HG03342 (cell line): ENCODE results near the gene MSH4.
A peak's percentile ranks its signal among the peaks of the same experiment; 100 is the strongest.
"Not testable (repeated sequence)": the region's sequence is repeated elsewhere in the genome, so short reads cannot be mapped to it uniquely, and the experiment has no call there.

ENCODE experiments used
- ATAC-seq: cut with Tn5 transposase; IDR thresholded peaks from one replicate; pipeline ENCODE4 v1.9.1; 2021; ENCODE audit warnings: mild to moderate bottlenecking, moderate library complexity; ENCODE audit not compliant: unreplicated experiment

Gene MSH4

DNA sequence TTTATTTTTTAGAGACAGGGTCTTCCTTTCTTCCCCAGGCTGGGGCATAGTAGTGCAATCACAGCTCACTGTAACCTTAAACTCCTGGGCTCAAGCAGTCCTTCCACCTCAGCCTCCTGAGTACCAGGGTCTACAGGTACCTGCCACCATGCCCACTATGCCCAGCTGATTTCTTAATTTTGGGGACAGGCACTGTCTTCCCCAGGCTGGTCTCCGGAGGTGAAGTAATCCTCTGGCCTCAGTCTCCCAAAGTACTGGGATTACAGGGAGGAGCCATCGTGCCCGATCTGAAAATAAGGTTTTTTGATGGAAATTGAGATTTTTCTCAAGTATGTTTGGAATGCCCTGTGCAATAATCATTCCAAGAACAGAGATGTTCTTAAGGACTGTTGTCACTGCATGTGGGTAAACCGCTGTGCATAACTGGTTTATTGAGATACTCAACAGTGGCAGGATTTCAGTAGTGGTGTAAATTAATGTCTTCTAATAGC lies 934 bp upstream of the MSH4 start:
- no peak for ATAC-seq

GRCh38 chr1:75797273-75797588 lies 549 bp downstream of the MSH4 start:
- ATAC-seq: no peak

DNA sequence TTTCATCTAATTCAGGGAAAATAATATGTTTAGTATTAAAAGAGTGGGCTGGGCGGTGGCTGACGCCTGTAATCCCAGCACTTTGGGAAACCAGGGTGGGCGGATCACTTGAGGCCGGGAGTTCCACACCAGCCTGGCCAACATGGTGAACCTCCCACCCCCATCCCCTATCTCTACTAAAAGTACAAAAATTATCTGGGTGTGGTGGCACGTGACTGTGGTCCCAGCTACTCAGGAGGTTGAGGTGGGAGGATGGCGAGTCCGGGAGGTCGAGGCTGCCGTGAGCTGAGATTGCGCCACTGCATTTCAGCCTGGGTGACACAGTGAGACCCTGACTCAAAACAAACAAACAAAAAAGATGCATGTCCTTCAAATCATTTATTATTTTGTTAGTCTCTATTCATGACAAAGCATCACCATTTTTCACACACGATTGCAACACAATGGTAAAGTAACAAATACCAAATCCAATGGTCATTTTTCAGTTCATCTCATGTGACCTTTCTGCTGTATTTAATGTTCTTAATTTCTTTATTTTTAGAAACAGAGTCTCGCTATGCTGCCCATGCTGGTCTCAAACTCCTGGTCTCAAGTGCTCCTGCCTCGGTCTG lies 1.0 kb downstream of the MSH4 start:
- ATAC-seq: no peak

GRCh38 chr1:75801480-75801879 lies 4.8 kb downstream of the MSH4 start:
- ATAC-seq: not testable (repeated sequence)

- no peak for ATAC-seq
Observed at GRCh38 chr1:75808921-75809320, 12.2 kb downstream of the MSH4 start.

GRCh38 chr1:75810113-75810512 lies 13.4 kb downstream of the MSH4 start:
- not testable (repeated sequence) for ATAC-seq

- ATAC-seq: no peak
Observed at GRCh38 chr1:75811211-75811981, 14.7 kb downstream of the MSH4 start.

DNA sequence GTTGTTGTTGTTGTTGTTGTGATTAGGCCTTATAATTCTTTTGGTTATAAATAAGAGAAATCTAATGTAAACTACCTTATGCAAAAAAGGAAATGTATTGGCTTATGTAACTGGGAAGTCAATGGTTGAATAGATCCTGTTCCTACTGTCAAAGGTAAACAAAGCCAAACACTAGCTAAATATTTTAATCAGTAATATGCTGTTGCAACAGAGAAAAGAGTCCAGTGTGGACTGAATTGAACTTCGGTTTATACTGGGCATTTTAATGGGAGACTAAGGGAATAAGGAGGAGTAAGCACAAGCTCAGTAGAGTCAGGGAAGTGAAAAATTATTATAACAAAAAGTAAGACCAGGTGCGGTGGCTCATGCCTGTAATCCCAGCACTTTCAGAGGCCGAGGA lies 15.4 kb downstream of the MSH4 start:
- ATAC-seq: no peak

GRCh38 chr1:75823596-75823995 lies 26.9 kb downstream of the MSH4 start:
- ATAC-seq: not testable (repeated sequence)

GRCh38 chr1:75836528-75837100 lies 39.9 kb downstream of the MSH4 start:
- ATAC-seq: no peak

- no peak for ATAC-seq
Observed at GRCh38 chr1:75838079-75838478, 41.4 kb downstream of the MSH4 start.

- ATAC-seq: no peak
Observed at GRCh38 chr1:75841421-75841820, 44.7 kb downstream of the MSH4 start.

DNA sequence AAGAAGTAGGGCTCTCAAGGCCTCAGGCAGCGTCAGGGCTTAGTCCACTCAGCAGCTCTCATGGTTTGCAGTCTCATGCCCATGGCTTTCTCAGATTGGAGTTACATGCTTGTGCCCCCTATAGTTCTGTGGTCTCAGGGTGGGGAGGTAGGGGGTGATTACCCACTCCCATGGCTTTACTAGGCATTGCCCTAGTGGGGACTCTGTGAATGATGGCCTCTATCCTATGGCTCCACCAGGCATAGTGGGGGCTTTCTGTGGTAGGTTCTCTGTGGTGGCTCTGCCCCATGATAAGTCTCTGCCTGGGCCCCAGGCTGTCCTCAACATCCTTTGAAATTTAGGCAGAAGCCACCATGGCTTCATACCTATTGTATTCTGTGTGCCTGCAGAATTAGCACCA lies 48.9 kb downstream of the MSH4 start:
- no peak for ATAC-seq

DNA sequence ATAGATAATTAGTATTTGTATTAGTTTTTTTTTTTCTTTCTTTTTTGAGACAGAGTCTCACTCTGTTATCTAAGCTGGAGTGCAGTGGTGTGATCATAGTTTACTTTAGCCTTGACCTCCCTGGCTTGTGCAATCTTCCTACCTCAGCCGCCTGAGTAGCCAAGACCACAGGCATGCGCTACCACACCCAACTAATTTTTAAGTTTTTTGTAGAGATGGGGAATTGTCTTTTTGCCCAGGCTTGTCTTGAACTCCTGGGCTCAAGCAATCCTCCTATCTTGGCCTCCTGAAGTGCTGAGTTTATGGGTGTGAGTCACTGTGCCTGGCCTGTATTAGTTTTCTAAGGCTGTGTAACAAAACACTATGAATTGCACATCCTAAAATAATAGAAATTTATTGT lies 58.3 kb downstream of the MSH4 start:
- ATAC-seq: no peak

DNA sequence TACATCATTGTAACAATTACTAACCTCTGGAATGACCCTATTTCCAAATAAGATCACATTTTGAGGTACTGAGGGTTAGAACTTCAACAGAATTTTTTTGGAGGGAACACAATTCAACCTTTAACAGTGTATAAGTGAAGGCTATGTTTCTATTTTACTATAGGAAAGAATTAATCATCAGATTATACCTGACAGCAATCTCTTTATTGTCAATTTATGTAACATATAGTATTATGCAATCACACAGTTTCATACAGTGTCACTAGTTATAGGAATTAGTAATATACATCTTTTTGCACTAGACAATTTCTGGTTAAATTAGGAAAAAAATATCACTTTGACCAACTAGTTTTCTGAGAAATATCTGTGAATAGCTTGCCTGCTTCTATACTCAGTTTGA lies 59.1 kb downstream of the MSH4 start:
- no peak for ATAC-seq

DNA sequence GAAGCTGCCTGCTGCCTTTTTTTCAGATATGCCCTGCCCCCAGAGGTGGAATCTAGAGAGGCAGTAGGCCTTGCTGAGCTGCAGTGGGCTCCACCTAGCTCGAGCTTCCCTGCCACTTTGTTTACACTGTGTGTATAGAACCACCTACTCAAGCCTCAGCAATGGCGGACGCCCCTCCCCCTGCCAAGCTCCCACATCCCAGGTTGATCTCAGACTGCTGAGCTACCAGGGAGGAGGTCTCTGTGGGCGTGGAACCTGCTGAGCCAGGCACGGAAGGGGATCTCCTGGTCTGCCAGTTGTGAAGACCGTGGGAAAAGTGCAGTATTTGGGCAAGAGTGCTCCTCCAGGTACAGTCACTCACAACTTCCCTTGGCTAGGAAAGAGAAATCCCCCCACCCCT lies 65.1 kb downstream of the MSH4 start:
- ATAC-seq: no peak

- no peak for ATAC-seq
Observed at GRCh38 chr1:75870951-75871350, 74.3 kb downstream of the MSH4 start.

- no peak for ATAC-seq
Observed at GRCh38 chr1:75879985-75880384, 83.3 kb downstream of the MSH4 start.

GRCh38 chr1:75884437-75884836 lies 87.8 kb downstream of the MSH4 start:
- ATAC-seq: no peak

- no peak for ATAC-seq
Observed at GRCh38 chr1:75901371-75901770, 104.7 kb downstream of the MSH4 start.

DNA sequence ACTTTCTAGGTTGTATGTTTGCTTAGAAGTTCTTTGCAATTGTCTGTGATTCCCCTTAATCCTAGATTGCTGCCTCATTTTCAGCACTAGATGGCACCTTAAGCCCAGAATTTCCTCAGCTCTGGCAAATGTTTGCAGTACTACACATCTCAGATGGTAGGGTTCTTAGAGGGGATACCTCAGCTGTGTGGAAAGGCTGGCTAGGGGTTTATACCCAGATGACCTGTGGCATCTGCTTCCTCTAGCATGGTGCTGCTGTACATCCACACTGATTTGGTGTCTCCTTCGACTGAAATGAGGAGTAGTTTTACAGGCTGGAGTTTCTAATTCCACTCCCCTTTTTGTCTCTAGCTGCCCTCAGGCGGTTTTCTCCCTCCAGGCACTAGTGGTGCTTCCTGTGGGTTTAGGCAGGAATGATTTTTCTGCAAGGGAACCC lies 112.1 kb downstream of the MSH4 start:
- peak; percentile 81 for ATAC-seq

DNA sequence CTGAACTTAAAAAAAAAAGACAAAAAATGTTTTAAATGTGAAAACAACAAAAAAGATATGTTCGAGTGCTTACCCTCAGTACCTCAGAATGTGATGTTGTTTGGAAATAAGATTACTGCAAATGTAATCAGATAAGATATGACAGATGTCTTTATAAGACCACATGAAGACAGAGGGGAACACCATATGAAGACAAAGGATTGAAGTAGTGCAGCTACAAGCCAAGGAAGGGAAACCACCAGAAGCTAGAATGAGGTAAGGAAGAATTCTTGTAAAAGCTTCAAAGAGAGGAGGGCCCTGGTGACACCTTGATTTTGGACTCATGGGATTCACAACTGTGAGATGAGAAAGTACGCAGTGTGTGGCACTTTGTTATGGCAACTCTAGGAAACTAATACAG lies 120.2 kb downstream of the MSH4 start:
- ATAC-seq: no peak
